Measurements from ENCODE around the gene NFKBIB.

DNA sequence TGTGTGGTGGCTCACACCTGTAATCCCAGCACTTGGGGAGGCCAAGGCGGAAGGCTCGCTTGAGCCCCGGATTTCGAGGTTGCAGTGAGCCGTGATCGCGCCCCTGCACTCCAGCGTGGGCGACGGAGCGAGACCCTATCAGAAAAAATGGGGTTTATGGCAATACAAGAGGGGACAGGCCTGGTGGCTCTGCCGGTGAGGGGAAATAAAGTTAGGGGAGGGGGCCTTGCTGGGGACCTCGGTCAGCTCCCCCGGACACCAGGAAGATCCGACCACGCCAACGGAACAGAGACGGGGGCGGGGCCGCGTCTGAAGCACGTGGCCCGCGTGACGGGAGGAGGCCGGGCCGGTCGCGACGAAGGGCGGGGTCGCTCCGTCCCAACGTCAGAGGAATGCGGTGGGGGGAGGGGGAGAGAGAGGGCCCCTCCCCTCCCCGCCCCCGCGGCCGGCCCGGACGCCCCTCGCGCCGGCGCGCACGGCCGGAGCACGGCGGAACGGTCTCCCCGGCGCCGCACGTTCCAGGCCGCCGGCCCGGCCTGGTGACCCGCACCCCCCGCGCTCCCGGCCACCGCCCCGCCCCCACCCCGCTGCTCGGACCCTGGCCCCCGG, 48.0 kb upstream of the NFKBIB start:
- TF ChIP-seq, protein P1, sequence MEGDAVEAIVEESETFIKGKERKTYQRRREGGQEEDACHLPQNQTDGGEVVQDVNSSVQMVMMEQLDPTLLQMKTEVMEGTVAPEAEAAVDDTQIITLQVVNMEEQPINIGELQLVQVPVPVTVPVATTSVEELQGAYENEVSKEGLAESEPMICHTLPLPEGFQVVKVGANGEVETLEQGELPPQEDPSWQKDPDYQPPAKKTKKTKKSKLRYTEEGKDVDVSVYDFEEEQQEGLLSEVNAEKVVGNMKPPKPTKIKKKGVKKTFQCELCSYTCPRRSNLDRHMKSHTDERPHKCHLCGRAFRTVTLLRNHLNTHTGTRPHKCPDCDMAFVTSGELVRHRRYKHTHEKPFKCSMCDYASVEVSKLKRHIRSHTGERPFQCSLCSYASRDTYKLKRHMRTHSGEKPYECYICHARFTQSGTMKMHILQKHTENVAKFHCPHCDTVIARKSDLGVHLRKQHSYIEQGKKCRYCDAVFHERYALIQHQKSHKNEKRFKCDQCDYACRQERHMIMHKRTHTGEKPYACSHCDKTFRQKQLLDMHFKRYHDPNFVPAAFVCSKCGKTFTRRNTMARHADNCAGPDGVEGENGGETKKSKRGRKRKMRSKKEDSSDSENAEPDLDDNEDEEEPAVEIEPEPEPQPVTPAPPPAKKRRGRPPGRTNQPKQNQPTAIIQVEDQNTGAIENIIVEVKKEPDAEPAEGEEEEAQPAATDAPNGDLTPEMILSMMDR (IDR thresholded peaks at IDR 0.05 in 2 of 3, conservative IDR thresholded peaks at IDR 0.05 in 1 of 3; ENCODE audit: borderline replicate concordance in 1 of 3, insufficient read depth in 1 of 3, low read depth in 2 of 3, low read length in 2 of 3): no peak
- TF ChIP-seq EZH2 (IDR thresholded peaks at IDR 0.05) (no peak), POLR2AphosphoS5 (IDR thresholded peaks at IDR 0.05; ENCODE audit: low read depth, low read length) (peak; percentile 70), CEBPB (IDR thresholded peaks at IDR 0.05; ENCODE audit: low read depth) (no peak), POLR2A (IDR thresholded peaks at IDR 0.05; ENCODE audit: borderline replicate concordance, extremely low read depth, insufficient read depth, insufficient read length) (peak; percentile 42), MAX (IDR thresholded peaks at IDR 0.05) (peak; percentile 98)
